Adrenal gland (tissue), 12 donors: Measurements from ENCODE around the gene SNAP47. TPM values are rescaled to one million over a fixed set of nuclear protein-coding genes. Genes with fewer than 3 reads are reported as not detected.

Experiments
- DNase-seq, 7 donors: peaks; one replicate each; pipeline ENCODE4 v3.0.0-alpha.2; 2019 to 2020
- H3K27ac ChIP-seq, 5 donors: fragments of 200-600 bp; sonication (generic) in 4 of 5; 1 replicate in 3 of 5; 2 replicates in 2 of 5; pipeline versions ENCODE4 v1.5.1 to v1.8.0; 2016 to 2020; ENCODE audit warnings: mild to moderate bottlenecking in 1 of 5
- H3K27me3 ChIP-seq: fragments of 200-600 bp; 2 replicates; pipeline ENCODE4 v1.8.0; 2021
- H3K36me3 ChIP-seq, 2 donors: fragments of 200-600 bp; replicated peaks in 1 of 2; 1 replicate in 1 of 2; 2 replicates in 1 of 2; pipeline versions ENCODE4 v1.5.1 to v1.8.0; 2018 to 2022
- H3K4me1 ChIP-seq, 2 donors: fragments of 200-600 bp; replicated peaks in 1 of 2; 1 replicate in 1 of 2; 2 replicates in 1 of 2; pipeline versions ENCODE4 v1.5.1 to v1.8.0; 2018 to 2021
- H3K4me3 ChIP-seq, 4 donors: fragments of 200-600 bp; sonication (generic) in 3 of 4; one replicate each; pipeline ENCODE4 v1.5.1; 2016 to 2018
- H3K9me3 ChIP-seq, 3 donors: fragments of 200-600 bp; sonication (generic) in 1 of 3; replicated peaks in 1 of 3; 1 replicate in 2 of 3; 2 replicates in 1 of 3; pipeline versions ENCODE4 v1.5.1 to v1.8.0; 2016 to 2021
- POLR2A ChIP-seq, 2 donors: fragments of 450-650 bp; IDR thresholded peaks; one replicate each; pipeline ENCODE4 v1.6.1; 2017; ENCODE audit warnings: antibody characterized with exemption in 2 of 2, mild to moderate bottlenecking in 2 of 2, moderate library complexity in 1 of 2
- WGBS, 4 donors: extraction: QIAGEN DNeasy Blood & Tissue Kit in 2 of 4; methylation state at CpG; one replicate each; pipeline versions ENCODE4 v1.1.5 to v1.1.7; 2013 to 2017; 5-methylcytosine and 5-hydroxymethylcytosine counted together
- intact Hi-C, 2 donors: fragments of 100-400 bp; cut with DNase I; formaldehyde crosslinking; loops; one replicate each; pipeline versions ENCODE4 v1.14.1 to v1.15.0; 2022 to 2023
- polyA plus RNA-seq, 3 donors: library from polyadenylated mRNA; stranded (reverse); fragments of 200-250 nt in 2 of 3; fragments of 350-450 nt in 1 of 3; fragmentation: Illumina TruSeq in 1 of 3; extraction: RNeasy Lipid Tissue Mini Kit (QIAGEN cat#74804) in 1 of 3; gene quantifications; one replicate each; pipeline ENCODE4 v1.2.3, GENCODE V29; 2013 to 2014
- total RNA-seq, 9 donors: library from RNA; depleted of rRNA in 4 of 9; stranded (reverse); fragments of >200 nt in 4 of 9; fragments of 120-200 nt in 1 of 9; fragmentation: NEBNext Ultra II Directional in 1 of 9; extraction: Animal tissue kit (Norgen Biotek cat#: 25700) in 1 of 9; gene quantifications; one replicate each; pipeline versions ENCODE4 v1.1.0 to v1.2.4, GENCODE V29; 2013 to 2023
- TF ChIP-seq, protein P1 (sequence below), 6 experiments: fragments of 450-650 bp in 4 of 6; fragments of 200-600 bp in 2 of 6; sonication (generic) in 1 of 6; IDR thresholded peaks; 1 replicate in 5 of 6; 2 replicates in 1 of 6; pipeline versions ENCODE4 v1.5.1 to v1.8.0; 2016 to 2021; ENCODE audit warnings: antibody characterized with exemption in 6 of 6, mild to moderate bottlenecking in 2 of 6, moderate library complexity in 1 of 6
- donor health status: healthy with polysubstance abuse.
- donor health status: Bipolar disorder and iron deficiency.
- donor health status: DM: yes; HTN: yes; CAD: no.
- donor health status: DM: no; HTN: no; CAD: no.
- donor health status: DM: no; HTN: no; CAD: no.
- donor health status: DM: yes; HTN: yes; CAD: no.

The SNAP47 gene
- total and polyA plus RNA-seq, 12 donors: 24.5 to 216 (median 103) TPM

GRCh38 chr1:227769936-227770494 lies 34.8 kb downstream of the SNAP47 start:
- WGBS, 4 donors: 94 to 97% (median 96%) methylated on average over 11 to 15 of the region's 15 CpGs
- TF ChIP-seq, protein P1, sequence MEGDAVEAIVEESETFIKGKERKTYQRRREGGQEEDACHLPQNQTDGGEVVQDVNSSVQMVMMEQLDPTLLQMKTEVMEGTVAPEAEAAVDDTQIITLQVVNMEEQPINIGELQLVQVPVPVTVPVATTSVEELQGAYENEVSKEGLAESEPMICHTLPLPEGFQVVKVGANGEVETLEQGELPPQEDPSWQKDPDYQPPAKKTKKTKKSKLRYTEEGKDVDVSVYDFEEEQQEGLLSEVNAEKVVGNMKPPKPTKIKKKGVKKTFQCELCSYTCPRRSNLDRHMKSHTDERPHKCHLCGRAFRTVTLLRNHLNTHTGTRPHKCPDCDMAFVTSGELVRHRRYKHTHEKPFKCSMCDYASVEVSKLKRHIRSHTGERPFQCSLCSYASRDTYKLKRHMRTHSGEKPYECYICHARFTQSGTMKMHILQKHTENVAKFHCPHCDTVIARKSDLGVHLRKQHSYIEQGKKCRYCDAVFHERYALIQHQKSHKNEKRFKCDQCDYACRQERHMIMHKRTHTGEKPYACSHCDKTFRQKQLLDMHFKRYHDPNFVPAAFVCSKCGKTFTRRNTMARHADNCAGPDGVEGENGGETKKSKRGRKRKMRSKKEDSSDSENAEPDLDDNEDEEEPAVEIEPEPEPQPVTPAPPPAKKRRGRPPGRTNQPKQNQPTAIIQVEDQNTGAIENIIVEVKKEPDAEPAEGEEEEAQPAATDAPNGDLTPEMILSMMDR (IDR thresholded peaks at IDR 0.05): no peak
- no peak for TF ChIP-seq POLR2A (IDR thresholded peaks at IDR 0.05)
- intact Hi-C loops: loop anchor here in 1 of 2 donors (10.0 kb wide), 1 partner anchor 285 kb away; no protein-coding TSS in a partner anchor
- peaks cover 0 to 46% of the 10 kb centered on the region in 2 donors for H3K36me3 ChIP-seq
- no peaks in the 10 kb centered on the region for H3K27me3 ChIP-seq
- H3K4me3 ChIP-seq: no peak overlapping the region
- no peaks in the 10 kb centered on the region for H3K9me3 ChIP-seq
- DNase-seq: no peak
- H3K27ac ChIP-seq: no peak overlapping the region
- H3K4me1 ChIP-seq: no peaks in the 10 kb centered on the region

DNA sequence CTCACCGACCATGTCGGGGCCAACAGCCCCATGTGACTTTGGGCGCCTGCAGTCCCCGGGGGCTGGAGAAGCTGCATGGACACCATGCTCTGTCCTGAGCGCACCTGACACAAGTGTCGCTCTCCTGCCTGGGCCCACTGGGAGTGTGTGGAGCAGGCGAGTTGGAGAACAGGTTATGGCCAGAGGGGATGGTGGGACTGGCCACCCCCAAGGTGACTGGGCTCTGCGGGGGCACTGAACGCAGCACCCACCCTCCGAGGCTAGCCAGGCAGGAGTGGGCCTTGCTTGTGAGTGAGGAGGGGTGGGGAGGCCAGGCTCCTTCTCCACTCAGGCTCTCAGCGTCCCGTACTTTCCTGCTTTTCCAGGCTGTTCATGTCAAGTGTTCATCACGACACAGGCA lies 35.6 kb downstream of the SNAP47 start:
- intact Hi-C loops: no loop called here
- H3K9me3 ChIP-seq: no peaks in the 10 kb centered on the region
- no peak for DNase-seq
- H3K4me1 ChIP-seq: no peaks in the 10 kb centered on the region
- TF ChIP-seq, protein P1 (IDR thresholded peaks at IDR 0.05): no peak
- no peak for TF ChIP-seq POLR2A (IDR thresholded peaks at IDR 0.05)
- WGBS, 4 donors: 94 to 100% (median 96%) methylated on average over 3 to 13 of the region's 13 CpGs
- peaks cover 0 to 43% of the 10 kb centered on the region in 2 donors for H3K36me3 ChIP-seq
- no peak overlapping the region for H3K4me3 ChIP-seq
- no peak overlapping the region for H3K27ac ChIP-seq
- H3K27me3 ChIP-seq: no peaks in the 10 kb centered on the region

- 92 to 98% (median 96%) methylated on average over 3 to 8 of the region's 8 CpGs for WGBS, 4 donors
- Histone ChIP-seq H3K9me3 (no peaks in the 10 kb centered on the region), H3K4me3 (no peak overlapping the region), H3K4me1 (no peaks in the 10 kb centered on the region), H3K36me3 (peaks cover 0 to 47% of the 10 kb centered on the region in 2 donors), H3K27me3 (no peaks in the 10 kb centered on the region), H3K27ac (no peak overlapping the region)
- TF ChIP-seq POLR2A (IDR thresholded peaks at IDR 0.05): no peak
- TF ChIP-seq, protein P1 (IDR thresholded peaks at IDR 0.05): no peak
- no peak for DNase-seq
- intact Hi-C loops: no loop called here
Observed at GRCh38 chr1:227771326-227771725, 36.1 kb downstream of the SNAP47 start.

GRCh38 chr1:227771771-227772170 lies 36.5 kb downstream of the SNAP47 start:
- Histone ChIP-seq H3K4me3 (no peak overlapping the region), H3K36me3 (peaks cover 0 to 43% of the 10 kb centered on the region in 2 donors), H3K9me3 (no peaks in the 10 kb centered on the region), H3K27ac (no peak overlapping the region), H3K4me1 (no peaks in the 10 kb centered on the region), H3K27me3 (no peaks in the 10 kb centered on the region)
- whole genome bisulfite sequencing, 4 donors: 86 to 98% (median 94%) methylated on average over 7 of the region's 7 CpGs
- DNase-seq: no peak
- intact Hi-C loops: no loop called here
- TF ChIP-seq POLR2A (IDR thresholded peaks at IDR 0.05): no peak
- TF ChIP-seq, protein P1 (IDR thresholded peaks at IDR 0.05): no peak
